Activated CD4-positive, alpha-beta T cell treated with anti-CD3 and anti-CD28 coated beads, Interleukin-2, amount 10 ng/mL, durations not matched to agents 7 days and 5 days (primary cell): ENCODE data around the gene URI1. TPM values are rescaled to one million over a fixed set of nuclear protein-coding genes. Genes with fewer than 3 reads are reported as not detected.
"Not testable (repeated sequence)": the region's sequence is repeated elsewhere in the genome, so short reads cannot be mapped to it uniquely, and the experiment has no call there.

Source experiments
- CTCF ChIA-PET: fragments of 350-600 bp; sonication (Branson Sonifier 250); formaldehyde crosslinking; loops from one replicate; lab custom pipeline; 2021; ENCODE audit warnings: antibody characterized with exemption; lab: Charles Lee
- POLR2A ChIA-PET: fragments of 350-600 bp; sonication (Branson Sonifier 250); formaldehyde crosslinking; loops from one replicate; lab custom pipeline; 2021; ENCODE audit warnings: antibody characterized with exemption; lab: Charles Lee
- DNase-seq: peaks from one replicate; pipeline ENCODE4 v3.0.0-alpha.2; 2020
- H3K27ac Mint-ChIP-seq: one replicate; pipeline ENCODE4 v1.8.0; 2021; ENCODE audit warnings: mild to moderate bottlenecking, moderate library complexity, mixed read lengths
- H3K27me3 Mint-ChIP-seq: one replicate; pipeline ENCODE4 v1.8.0; 2021; ENCODE audit warnings: mixed read lengths
- H3K36me3 Mint-ChIP-seq: one replicate; pipeline ENCODE4 v1.8.0; 2021; ENCODE audit warnings: low read depth, mixed read lengths
- H3K4me1 Mint-ChIP-seq: one replicate; pipeline ENCODE4 v1.8.0; 2021; ENCODE audit warnings: mixed read lengths
- H3K4me3 Mint-ChIP-seq: one replicate; pipeline ENCODE4 v1.8.0; 2021; ENCODE audit warnings: mild to moderate bottlenecking, moderate library complexity, mixed read lengths
- H3K9me3 Mint-ChIP-seq: one replicate; pipeline ENCODE4 v1.8.0; 2021; ENCODE audit warnings: mixed read lengths
- total RNA-seq, 2 experiments: library from RNA; stranded (reverse); gene quantifications; one replicate each; pipeline ENCODE4 v1.2.3, GENCODE V29; 2021

URI1 gene
- total RNA-seq, 2 experiments from 2014 or later, result 54.8 to 54.9 TPM

GRCh38 chr19:29965492-29965891 is 23.5 kb downstream of the URI1 start:
- H3K36me3 Mint-ChIP-seq, result peaks cover 6% of the 10 kb centered on the region
- DNase-seq, result no peak
- CTCF ChIA-PET, result no interaction called here
- POLR2A ChIA-PET, result no interaction called here
- no peak overlapping the region for H3K4me3 Mint-ChIP-seq
- H3K4me1 Mint-ChIP-seq, result peaks cover 50% of the 10 kb centered on the region
- H3K27ac Mint-ChIP-seq, result no peak overlapping the region
- no peaks in the 10 kb centered on the region for H3K27me3 Mint-ChIP-seq
- H3K9me3 Mint-ChIP-seq, result peaks cover 2% of the 10 kb centered on the region

- H3K4me3 Mint-ChIP-seq, CTCF ChIA-PET, H3K27ac Mint-ChIP-seq, H3K9me3 Mint-ChIP-seq, POLR2A ChIA-PET, H3K27me3 Mint-ChIP-seq, H3K36me3 Mint-ChIP-seq, DNase-seq: not testable (repeated sequence)
- H3K4me1 Mint-ChIP-seq, result peaks cover 51% of the 10 kb centered on the region
These were observed 24.1 kb downstream of the URI1 start for GRCh38 chr19:29966142-29966541.

GRCh38 chr19:29966588-29967249 is 24.7 kb downstream of the URI1 start:
- ChIA-PET POLR2A (no interaction called here), CTCF (no interaction called here)
- Mint-ChIP-seq H3K27ac (no peak overlapping the region), H3K36me3 (peaks cover 2% of the 10 kb centered on the region), H3K4me3 (no peak overlapping the region), H3K4me1 (peaks cover 50% of the 10 kb centered on the region), H3K27me3 (no peaks in the 10 kb centered on the region), H3K9me3 (no peaks in the 10 kb centered on the region)
- DNase-seq, result no peak

- CTCF ChIA-PET, result no interaction called here
- no peaks in the 10 kb centered on the region for H3K9me3 Mint-ChIP-seq
- DNase-seq, result no peak
- H3K4me3 Mint-ChIP-seq, result no peak overlapping the region
- peaks cover 2% of the 10 kb centered on the region for H3K36me3 Mint-ChIP-seq
- peaks cover 43% of the 10 kb centered on the region for H3K4me1 Mint-ChIP-seq
- POLR2A ChIA-PET, result no interaction called here
- no peak overlapping the region for H3K27ac Mint-ChIP-seq
- H3K27me3 Mint-ChIP-seq, result no peaks in the 10 kb centered on the region
These were observed 25.6 kb downstream of the URI1 start for GRCh38 chr19:29967623-29968022.

GRCh38 chr19:29969891-29970290 is 27.9 kb downstream of the URI1 start:
- Mint-ChIP-seq H3K4me3 (no peak overlapping the region), H3K27ac (no peak overlapping the region), H3K27me3 (no peaks in the 10 kb centered on the region), H3K36me3 (peaks cover 3% of the 10 kb centered on the region), H3K9me3 (no peaks in the 10 kb centered on the region), H3K4me1 (peaks cover 26% of the 10 kb centered on the region)
- ChIA-PET CTCF (no interaction called here), POLR2A (no interaction called here)
- DNase-seq, result no peak

- no peaks in the 10 kb centered on the region for H3K9me3 Mint-ChIP-seq
- H3K27me3 Mint-ChIP-seq, result no peaks in the 10 kb centered on the region
- peaks cover 16% of the 10 kb centered on the region for H3K4me1 Mint-ChIP-seq
- no peak for DNase-seq
- ChIA-PET CTCF (no interaction called here), POLR2A (no interaction called here)
- no peak overlapping the region for H3K4me3 Mint-ChIP-seq
- H3K27ac Mint-ChIP-seq, result no peak overlapping the region
- H3K36me3 Mint-ChIP-seq, result peaks cover 3% of the 10 kb centered on the region
These were observed 29.0 kb downstream of the URI1 start for GRCh38 chr19:29971002-29971401.

GRCh38 chr19:29971648-29972047 is 29.6 kb downstream of the URI1 start:
- Mint-ChIP-seq H3K4me1 (peaks cover 17% of the 10 kb centered on the region), H3K27ac (no peak overlapping the region), H3K27me3 (no peaks in the 10 kb centered on the region), H3K36me3 (peaks cover 3% of the 10 kb centered on the region), H3K4me3 (no peak overlapping the region), H3K9me3 (no peaks in the 10 kb centered on the region)
- CTCF ChIA-PET, result no interaction called here
- POLR2A ChIA-PET, result no interaction called here
- DNase-seq, result no peak

- no peaks in the 10 kb centered on the region for H3K27me3 Mint-ChIP-seq
These were observed 32.7 kb downstream of the URI1 start for GRCh38 chr19:29974701-29975100.

GRCh38 chr19:29976151-29976943 is 34.3 kb downstream of the URI1 start:
- Mint-ChIP-seq H3K9me3 (no peaks in the 10 kb centered on the region), H3K27ac (no peak overlapping the region), H3K4me1 (peaks cover 13% of the 10 kb centered on the region), H3K27me3 (no peaks in the 10 kb centered on the region), H3K4me3 (no peak overlapping the region), H3K36me3 (peaks cover 3% of the 10 kb centered on the region)
- POLR2A ChIA-PET, result no interaction called here
- no peak for DNase-seq
- CTCF ChIA-PET, result no interaction called here

More at GRCh38 chr19:29974701-29975100, 32.7 kb downstream of the URI1 start:
- DNase-seq, result no peak
- H3K4me1 Mint-ChIP-seq, result peaks cover 11% of the 10 kb centered on the region
- POLR2A ChIA-PET, result interaction anchor here (0.6 kb wide), 1 partner anchor 83 kb away, joined by 6 read pairs; no protein-coding TSS in a partner anchor
- H3K9me3 Mint-ChIP-seq, result no peaks in the 10 kb centered on the region
- CTCF ChIA-PET, result interaction anchor here (0.6 to 0.7 kb wide), 3 partner anchors 29 to 666 kb away, joined by 3 to 5 read pairs (median 3); no protein-coding TSS in a partner anchor
- H3K4me3 Mint-ChIP-seq, result no peak overlapping the region
- H3K27ac Mint-ChIP-seq, result no peak overlapping the region
- peaks cover 3% of the 10 kb centered on the region for H3K36me3 Mint-ChIP-seq

GRCh38 chr19:29978080-29978479 is 36.0 kb downstream of the URI1 start:
- Mint-ChIP-seq H3K27ac (no peak overlapping the region), H3K36me3 (peaks cover 4% of the 10 kb centered on the region), H3K4me1 (peaks cover 18% of the 10 kb centered on the region), H3K4me3 (peak overlapping the region; percentile 3), H3K27me3 (no peaks in the 10 kb centered on the region), H3K9me3 (no peaks in the 10 kb centered on the region)
- no peak for DNase-seq
- ChIA-PET POLR2A (no interaction called here), CTCF (interaction anchor here (0.7 kb wide), 1 partner anchor 246 kb away, joined by 3 read pairs; no protein-coding TSS in a partner anchor)

GRCh38 chr19:29983568-29983967 is 41.5 kb downstream of the URI1 start:
- Mint-ChIP-seq H3K27me3 (no peaks in the 10 kb centered on the region), H3K4me1 (peaks cover 9% of the 10 kb centered on the region), H3K9me3 (peaks cover 2% of the 10 kb centered on the region), H3K27ac (no peak overlapping the region), H3K36me3 (peaks cover 30% of the 10 kb centered on the region), H3K4me3 (no peak overlapping the region)
- ChIA-PET POLR2A (interaction anchor here (0.5 kb wide), 1 partner anchor 13 kb away, joined by 5 read pairs; no protein-coding TSS in a partner anchor), CTCF (no interaction called here)
- no peak for DNase-seq

GRCh38 chr19:29985196-29985595 is 43.2 kb downstream of the URI1 start:
- Mint-ChIP-seq H3K36me3 (peaks cover 39% of the 10 kb centered on the region), H3K27me3 (no peaks in the 10 kb centered on the region), H3K27ac (no peak overlapping the region), H3K4me1 (peaks cover 9% of the 10 kb centered on the region), H3K9me3 (peaks cover 5% of the 10 kb centered on the region), H3K4me3 (no peak overlapping the region)
- ChIA-PET POLR2A (no interaction called here), CTCF (no interaction called here)
- DNase-seq, result no peak

- Mint-ChIP-seq H3K27ac (peak overlapping the region; percentile 34), H3K4me3 (no peak overlapping the region)
These were observed 46.3 kb downstream of the URI1 start for GRCh38 chr19:29988351-29988750.

More at GRCh38 chr19:29988351-29988750, 46.3 kb downstream of the URI1 start:
- peaks cover 64% of the 10 kb centered on the region for H3K36me3 Mint-ChIP-seq
- H3K9me3 Mint-ChIP-seq, result peaks cover 16% of the 10 kb centered on the region
- POLR2A ChIA-PET, result interaction anchor here (0.6 kb wide), 2 partner anchors 10 to 47 kb away, joined by 3 read pairs; no protein-coding TSS in a partner anchor
- DNase-seq, result no peak
- CTCF ChIA-PET, result no interaction called here
- peaks cover 2% of the 10 kb centered on the region for H3K4me1 Mint-ChIP-seq
- H3K27me3 Mint-ChIP-seq, result no peaks in the 10 kb centered on the region
